ENCODE measurements around the gene GINS2. TPM values are rescaled to one million over a fixed set of nuclear protein-coding genes. Genes with fewer than 3 reads are reported as not detected.

Gene GINS2
- total RNA-seq, 2 experiments from 2014 or later: 74.3 to 142 TPM

GRCh38 chr16:85682516-85682915 lies 6.2 kb downstream of the GINS2 start:
- Histone ChIP-seq H3K27ac (ENCODE audit: low read depth, low read length, poor library complexity, severe bottlenecking) (no peak overlapping the region), H3K9me3 (ENCODE audit: low read length) (no peaks in the 10 kb centered on the region), H3K4me3 (ENCODE audit: low read depth, low read length, poor library complexity, severe bottlenecking) (no peak overlapping the region), H3K36me3 (ENCODE audit: insufficient read depth, low read length) (peaks cover 93% of the 10 kb centered on the region), H4K20me1 (ENCODE audit: insufficient read depth, low read length) (peaks cover 15% of the 10 kb centered on the region), H2AFZ (ENCODE audit: low read length) (no peak overlapping the region), H3K4me2 (ENCODE audit: low read length) (no peak overlapping the region), H3K9me2 (ENCODE audit: insufficient read depth, low read length) (no peaks in the 10 kb centered on the region), H3K79me2 (ENCODE audit: insufficient read depth, low read depth, low read length) (peaks cover 47% of the 10 kb centered on the region), H3K4me1 (ENCODE audit: insufficient read depth, low read length, poor library complexity, severe bottlenecking) (peaks cover 41% of the 10 kb centered on the region)
- no peak for TF ChIP-seq EZH2phosphoT487 (IDR thresholded peaks at IDR 0.05; ENCODE audit: borderline replicate concordance, low read depth, low read length)
- no peak for TF ChIP-seq CTCF (conservative IDR thresholded peaks at IDR 0.05; ENCODE audit: low read length)
- CTCF ChIA-PET (ENCODE audit: unreplicated experiment): no interaction called here
- no peak for DNase-seq (ENCODE audit: low spot score)
- intact Hi-C loops (cut with micrococcal nuclease; ENCODE audit: unreplicated experiment): no loop called here
- POLR2A ChIA-PET: no interaction called here
- no TSS peak for BruUV-seq (replicated peaks)

GRCh38 chr16:85681255-85681654 lies 7.5 kb downstream of the GINS2 start:
- intact Hi-C loops (cut with micrococcal nuclease; ENCODE audit: unreplicated experiment): no loop called here
- peaks cover 15% of the 10 kb centered on the region for H4K20me1 ChIP-seq (ENCODE audit: insufficient read depth, low read length)
- no peaks in the 10 kb centered on the region for H3K9me3 ChIP-seq (ENCODE audit: low read length)
- BruUV-seq (replicated peaks): no TSS peak
- CTCF ChIA-PET (ENCODE audit: unreplicated experiment): no interaction called here
- peaks cover 96% of the 10 kb centered on the region for H3K36me3 ChIP-seq (ENCODE audit: insufficient read depth, low read length)
- H3K4me2 ChIP-seq (ENCODE audit: low read length): no peak overlapping the region
- DNase-seq (ENCODE audit: low spot score): no peak
- POLR2A ChIA-PET: interaction anchor here (0.6 kb wide), 1 partner anchor 93 kb away, joined by 5 read pairs; no protein-coding TSS in a partner anchor
- TF ChIP-seq EZH2phosphoT487 (IDR thresholded peaks at IDR 0.05; ENCODE audit: borderline replicate concordance, low read depth, low read length) (no peak), CTCF (conservative IDR thresholded peaks at IDR 0.05; ENCODE audit: low read length) (no peak)
- H3K4me3 ChIP-seq (ENCODE audit: low read depth, low read length, poor library complexity, severe bottlenecking): no peak overlapping the region
- no peak overlapping the region for H2AFZ ChIP-seq (ENCODE audit: low read length)
- no peak overlapping the region for H3K27ac ChIP-seq (ENCODE audit: low read depth, low read length, poor library complexity, severe bottlenecking)
- peaks cover 30% of the 10 kb centered on the region for H3K4me1 ChIP-seq (ENCODE audit: insufficient read depth, low read length, poor library complexity, severe bottlenecking)
- peaks cover 34% of the 10 kb centered on the region for H3K79me2 ChIP-seq (ENCODE audit: insufficient read depth, low read depth, low read length)
- no peaks in the 10 kb centered on the region for H3K9me2 ChIP-seq (ENCODE audit: insufficient read depth, low read length)

GRCh38 chr16:85680352-85680944 lies 8.3 kb downstream of the GINS2 start:
- ChIA-PET POLR2A (no interaction called here), CTCF (ENCODE audit: unreplicated experiment) (no interaction called here)
- TF ChIP-seq EZH2phosphoT487 (IDR thresholded peaks at IDR 0.05; ENCODE audit: borderline replicate concordance, low read depth, low read length) (no peak), CTCF (conservative IDR thresholded peaks at IDR 0.05; ENCODE audit: low read length) (no peak)
- H3K27ac ChIP-seq (ENCODE audit: low read depth, low read length, poor library complexity, severe bottlenecking): no peak overlapping the region
- no TSS peak for BruUV-seq (replicated peaks)
- H3K4me3 ChIP-seq (ENCODE audit: low read depth, low read length, poor library complexity, severe bottlenecking): no peak overlapping the region
- DNase-seq (ENCODE audit: low spot score): no peak
- intact Hi-C loops (cut with micrococcal nuclease; ENCODE audit: unreplicated experiment): no loop called here
- peaks cover 26% of the 10 kb centered on the region for H3K79me2 ChIP-seq (ENCODE audit: insufficient read depth, low read depth, low read length)
- H3K4me1 ChIP-seq (ENCODE audit: insufficient read depth, low read length, poor library complexity, severe bottlenecking): peaks cover 23% of the 10 kb centered on the region
- no peaks in the 10 kb centered on the region for H3K9me3 ChIP-seq (ENCODE audit: low read length)
- H3K9me2 ChIP-seq (ENCODE audit: insufficient read depth, low read length): no peaks in the 10 kb centered on the region
- H4K20me1 ChIP-seq (ENCODE audit: insufficient read depth, low read length): peaks cover 19% of the 10 kb centered on the region
- no peak overlapping the region for H3K4me2 ChIP-seq (ENCODE audit: low read length)
- peaks cover 99% of the 10 kb centered on the region for H3K36me3 ChIP-seq (ENCODE audit: insufficient read depth, low read length)
- H2AFZ ChIP-seq (ENCODE audit: low read length): no peak overlapping the region

All from OCI-LY7 (cell line).